NB4 (cell line): ENCODE results near the gene DENND1A.

Source experiments
- MAX ChIP-seq: IDR thresholded peaks from 2 replicates; pipeline ENCODE4 v1.6.1; 2011; ENCODE audit warnings: low read depth, low read length
- MYC ChIP-seq: IDR thresholded peaks from 2 replicates; pipeline ENCODE4 v1.6.1; 2011; ENCODE audit warnings: low read depth, low read length
- TF ChIP-seq, protein P1 (sequence below): IDR thresholded peaks from one replicate; pipeline ENCODE4 v1.5.1; 2012; ENCODE audit warnings: low read depth, low read length

DNA sequence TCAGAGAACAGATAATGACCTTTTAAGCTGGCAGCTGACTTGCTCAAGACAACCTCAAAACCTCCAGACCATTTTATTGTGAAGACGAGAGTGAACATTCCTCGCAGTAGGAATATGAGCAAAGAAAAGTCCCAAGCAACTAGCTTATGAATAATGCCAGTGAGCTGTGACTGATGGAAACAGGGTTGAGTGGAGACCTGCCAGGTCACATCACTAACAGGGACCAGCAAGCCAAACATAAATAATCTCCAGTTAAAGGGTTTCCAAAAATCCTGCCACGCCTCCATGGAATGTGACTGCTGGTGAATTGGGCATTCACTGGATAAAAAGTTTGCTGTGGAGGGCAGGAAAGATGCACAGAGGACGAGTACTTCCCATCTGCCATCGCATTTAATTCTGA, 388.5 kb downstream of the DENND1A start:
- TF ChIP-seq MYC = no peak
- TF ChIP-seq, protein P1, sequence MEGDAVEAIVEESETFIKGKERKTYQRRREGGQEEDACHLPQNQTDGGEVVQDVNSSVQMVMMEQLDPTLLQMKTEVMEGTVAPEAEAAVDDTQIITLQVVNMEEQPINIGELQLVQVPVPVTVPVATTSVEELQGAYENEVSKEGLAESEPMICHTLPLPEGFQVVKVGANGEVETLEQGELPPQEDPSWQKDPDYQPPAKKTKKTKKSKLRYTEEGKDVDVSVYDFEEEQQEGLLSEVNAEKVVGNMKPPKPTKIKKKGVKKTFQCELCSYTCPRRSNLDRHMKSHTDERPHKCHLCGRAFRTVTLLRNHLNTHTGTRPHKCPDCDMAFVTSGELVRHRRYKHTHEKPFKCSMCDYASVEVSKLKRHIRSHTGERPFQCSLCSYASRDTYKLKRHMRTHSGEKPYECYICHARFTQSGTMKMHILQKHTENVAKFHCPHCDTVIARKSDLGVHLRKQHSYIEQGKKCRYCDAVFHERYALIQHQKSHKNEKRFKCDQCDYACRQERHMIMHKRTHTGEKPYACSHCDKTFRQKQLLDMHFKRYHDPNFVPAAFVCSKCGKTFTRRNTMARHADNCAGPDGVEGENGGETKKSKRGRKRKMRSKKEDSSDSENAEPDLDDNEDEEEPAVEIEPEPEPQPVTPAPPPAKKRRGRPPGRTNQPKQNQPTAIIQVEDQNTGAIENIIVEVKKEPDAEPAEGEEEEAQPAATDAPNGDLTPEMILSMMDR = no peak
- TF ChIP-seq MAX = no peak
